ENCODE data around the gene CBLN1. TPM values are rescaled to one million over a fixed set of nuclear protein-coding genes. Genes with fewer than 3 reads are reported as not detected.

The CBLN1 gene
- total RNA-seq, result not detected in 2 replicates

DNA sequence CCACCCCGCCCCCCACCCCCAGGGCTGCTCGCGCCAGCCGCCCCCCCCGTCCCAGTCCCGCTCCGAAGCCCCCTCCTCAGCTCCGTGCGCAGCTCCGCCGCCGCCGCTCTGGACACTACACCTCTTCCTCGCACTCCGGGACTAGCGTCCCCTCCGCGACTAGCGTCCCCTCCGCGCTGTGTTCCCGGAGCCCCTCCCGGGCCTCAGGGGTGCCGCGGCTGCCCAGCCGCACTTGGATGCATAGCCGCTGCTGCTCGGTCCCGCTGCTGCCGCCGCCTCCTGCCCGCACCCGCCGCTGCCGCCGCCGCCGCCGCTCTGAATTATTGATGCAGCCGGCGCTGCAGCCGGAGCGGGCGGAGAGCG lies at the start of gene CBLN1:
Gene CBLN1, minus strand, starts transcription at position 359 of the 363 bp plus-strand sequence. CDS start 373 bp downstream, outside the sequence.
- Mint-ChIP-seq H3K27me3 (ENCODE audit: low read depth) (peaks cover 74% of the 10 kb centered on the region), H3K27ac (no peak within 1 kb of the TSS), H3K36me3 (ENCODE audit: low read depth) (peaks cover 3% of the 10 kb centered on the region), H3K9me3 (no peaks in the 10 kb centered on the region), H3K4me3 (ENCODE audit: low read depth) (peak within 1 kb of the TSS; percentile 66), H3K4me1 (ENCODE audit: low read depth) (peaks cover 5% of the 10 kb centered on the region)
- intact Hi-C loops (cut with micrococcal nuclease), result no loop called here
- DNase-seq (ENCODE audit: low spot score), result no peak

DNA sequence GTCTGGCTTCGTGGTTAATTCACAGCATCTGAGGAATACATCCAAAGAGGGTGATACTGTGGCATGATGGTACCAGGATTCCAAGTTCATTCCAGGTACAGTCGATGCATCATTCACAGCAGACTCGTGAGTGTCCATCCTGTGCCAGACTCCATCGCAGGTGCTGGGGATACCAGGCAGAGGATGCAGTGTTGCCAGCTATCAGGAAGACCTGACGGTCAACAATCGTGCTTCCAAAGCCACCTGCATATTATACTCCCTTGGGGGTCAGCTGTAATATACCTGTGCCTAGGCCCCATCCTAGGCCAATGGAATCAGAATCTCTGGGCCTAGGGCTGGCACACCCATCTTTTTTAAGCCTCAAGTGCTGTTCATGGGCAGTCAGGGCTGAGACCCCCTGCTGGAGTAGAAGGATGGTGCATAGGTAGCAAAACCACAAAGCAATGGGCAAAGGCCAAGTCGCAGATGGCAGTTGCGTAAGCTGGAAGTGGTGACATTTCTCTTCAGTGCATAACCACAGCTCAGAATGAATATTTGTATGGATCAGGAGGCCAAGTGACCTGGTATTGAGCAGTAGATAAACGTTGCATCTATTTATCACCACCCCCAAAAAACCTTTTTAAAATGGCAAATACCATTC lies 49.0 kb upstream of the CBLN1 start:
- no peak for DNase-seq (ENCODE audit: low spot score)
- H3K27ac Mint-ChIP-seq, result no peak overlapping the region
- H3K36me3 Mint-ChIP-seq (ENCODE audit: low read depth), result no peaks in the 10 kb centered on the region

DNA sequence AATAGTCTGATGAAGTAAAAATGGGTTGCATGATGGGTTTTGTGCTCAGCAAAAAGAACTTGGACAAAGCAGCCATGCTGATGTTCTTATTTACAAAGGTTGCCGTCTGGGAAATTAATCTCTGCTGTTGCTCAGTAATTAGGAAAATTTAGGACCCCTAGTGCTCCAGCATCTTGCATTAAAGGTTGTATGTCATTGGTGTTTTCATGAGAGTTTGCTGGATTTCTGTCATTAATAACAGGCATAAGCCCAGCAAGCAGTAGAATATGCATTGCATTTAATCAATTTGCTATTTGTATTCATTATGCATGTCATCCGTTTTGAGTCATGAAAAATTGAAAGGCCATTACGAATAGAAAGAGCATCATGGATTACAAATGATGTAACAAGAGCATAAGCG lies 46.7 kb upstream of the CBLN1 start:
- no peak overlapping the region for H3K27ac Mint-ChIP-seq
- H3K27me3 Mint-ChIP-seq (ENCODE audit: low read depth), result no peaks in the 10 kb centered on the region
- H3K9me3 Mint-ChIP-seq, result no peaks in the 10 kb centered on the region
- intact Hi-C loops (cut with micrococcal nuclease), result no loop called here
- DNase-seq (ENCODE audit: low spot score), result no peak
- no peak overlapping the region for H3K4me3 Mint-ChIP-seq (ENCODE audit: low read depth)
- H3K4me1 Mint-ChIP-seq (ENCODE audit: low read depth), result no peaks in the 10 kb centered on the region
- no peaks in the 10 kb centered on the region for H3K36me3 Mint-ChIP-seq (ENCODE audit: low read depth)

More for the DNA sequence above, 49.0 kb upstream of the CBLN1 start:
- intact Hi-C loops (cut with micrococcal nuclease), result no loop called here
- H3K4me1 Mint-ChIP-seq (ENCODE audit: low read depth), result no peaks in the 10 kb centered on the region
- H3K9me3 Mint-ChIP-seq, result no peaks in the 10 kb centered on the region
- no peak overlapping the region for H3K4me3 Mint-ChIP-seq (ENCODE audit: low read depth)
- no peaks in the 10 kb centered on the region for H3K27me3 Mint-ChIP-seq (ENCODE audit: low read depth)

DNA sequence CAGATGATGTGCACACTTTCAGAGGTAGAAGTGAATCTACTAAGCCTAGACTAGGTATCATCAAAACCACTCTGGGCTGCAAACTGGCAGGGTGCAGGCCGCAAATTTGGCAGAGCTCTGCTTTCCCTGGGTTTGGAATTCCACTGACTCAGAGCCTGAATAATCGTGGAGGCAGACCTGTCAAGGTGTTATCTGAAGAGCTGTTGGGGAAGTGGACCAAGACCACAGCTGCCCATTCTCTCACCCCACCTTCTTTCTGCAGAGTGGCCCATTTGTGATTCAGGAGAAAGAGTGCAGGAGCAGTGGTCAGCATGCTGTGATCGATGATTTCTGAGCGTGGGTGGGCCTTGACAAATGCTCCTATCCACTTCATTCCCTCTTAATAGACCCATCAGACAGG lies 45.8 kb upstream of the CBLN1 start:
- no peak for DNase-seq (ENCODE audit: low spot score)
- no peaks in the 10 kb centered on the region for H3K4me1 Mint-ChIP-seq (ENCODE audit: low read depth)
- intact Hi-C loops (cut with micrococcal nuclease), result no loop called here
- no peaks in the 10 kb centered on the region for H3K36me3 Mint-ChIP-seq (ENCODE audit: low read depth)
- no peak overlapping the region for H3K27ac Mint-ChIP-seq
- H3K4me3 Mint-ChIP-seq (ENCODE audit: low read depth), result no peak overlapping the region
- no peaks in the 10 kb centered on the region for H3K27me3 Mint-ChIP-seq (ENCODE audit: low read depth)
- H3K9me3 Mint-ChIP-seq, result no peaks in the 10 kb centered on the region

DNA sequence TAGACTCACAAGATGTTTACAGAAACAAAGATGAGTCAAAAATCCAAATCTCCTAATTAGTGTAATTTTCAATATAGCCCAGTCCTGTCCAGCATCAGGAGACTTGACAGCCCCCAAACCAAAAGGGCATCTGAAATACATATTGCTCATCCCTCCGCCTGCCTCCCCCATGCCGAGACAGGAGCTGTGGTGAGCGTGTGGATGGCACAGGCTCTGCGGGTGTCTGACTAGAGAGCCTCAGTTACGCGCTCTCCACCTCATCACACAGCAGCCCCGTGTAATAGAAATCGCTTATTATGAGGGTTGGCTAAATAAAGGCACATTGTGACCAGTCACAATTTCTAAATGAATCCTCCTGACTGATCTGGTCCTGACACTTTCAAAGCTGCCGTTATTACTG lies 43.1 kb upstream of the CBLN1 start:
- no peaks in the 10 kb centered on the region for H3K4me1 Mint-ChIP-seq (ENCODE audit: low read depth)
- no peaks in the 10 kb centered on the region for H3K36me3 Mint-ChIP-seq (ENCODE audit: low read depth)
- no peaks in the 10 kb centered on the region for H3K9me3 Mint-ChIP-seq
- H3K27me3 Mint-ChIP-seq (ENCODE audit: low read depth), result no peaks in the 10 kb centered on the region
- DNase-seq (ENCODE audit: low spot score), result no peak
- intact Hi-C loops (cut with micrococcal nuclease), result no loop called here
- H3K27ac Mint-ChIP-seq, result no peak overlapping the region
- H3K4me3 Mint-ChIP-seq (ENCODE audit: low read depth), result no peak overlapping the region

DNA sequence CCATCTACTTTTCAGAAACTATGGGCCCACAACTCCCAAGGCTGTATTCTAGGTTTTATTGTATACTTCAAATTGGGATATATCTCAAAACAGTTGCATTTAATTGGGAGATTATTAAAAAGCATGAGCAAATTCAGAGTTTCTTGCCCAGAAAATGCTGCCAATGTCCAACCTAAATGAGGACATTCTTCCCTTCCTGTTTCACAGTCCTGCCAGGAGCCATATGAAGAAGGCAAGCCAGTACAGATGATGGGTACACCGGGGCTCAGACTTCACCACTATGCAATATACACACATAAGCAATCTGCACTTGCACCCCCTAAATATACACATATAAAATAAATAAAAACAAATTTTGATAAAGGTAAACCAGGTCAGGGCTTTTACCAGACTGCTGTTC lies 34.0 kb upstream of the CBLN1 start:
- Mint-ChIP-seq H3K4me1 (ENCODE audit: low read depth) (no peaks in the 10 kb centered on the region), H3K4me3 (ENCODE audit: low read depth) (no peak overlapping the region), H3K27me3 (ENCODE audit: low read depth) (no peaks in the 10 kb centered on the region), H3K9me3 (no peaks in the 10 kb centered on the region), H3K27ac (no peak overlapping the region), H3K36me3 (ENCODE audit: low read depth) (no peaks in the 10 kb centered on the region)
- intact Hi-C loops (cut with micrococcal nuclease), result no loop called here
- no peak for DNase-seq (ENCODE audit: low spot score)

DNA sequence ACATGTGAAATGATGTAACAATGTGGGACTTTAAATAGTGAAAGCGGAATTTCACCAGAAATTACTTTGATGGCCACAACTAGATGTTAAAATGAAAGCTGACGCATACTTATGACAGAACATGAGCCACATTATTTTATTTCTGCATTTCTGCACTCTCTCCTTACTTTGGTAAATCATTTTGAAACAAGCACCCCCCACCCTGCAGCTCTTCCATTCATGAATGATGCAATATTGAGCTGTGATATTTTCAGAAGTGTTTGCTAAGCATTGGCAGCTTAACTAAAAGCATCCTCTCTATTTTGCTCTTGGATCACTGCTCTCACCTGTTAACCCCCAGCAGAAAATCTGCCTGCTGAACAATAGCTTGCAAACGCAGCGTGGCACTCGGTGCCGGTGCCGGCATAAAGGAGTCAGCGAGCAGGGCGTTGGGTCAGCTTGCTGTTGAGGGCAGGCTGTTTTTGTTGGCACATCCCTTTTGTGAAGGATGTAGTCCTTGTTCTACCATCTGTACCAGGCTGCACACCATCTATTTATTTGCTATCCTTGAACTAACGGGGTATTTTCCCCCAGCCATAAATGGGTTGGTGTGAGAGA lies 30.8 kb upstream of the CBLN1 start:
- H3K27ac Mint-ChIP-seq, result no peak overlapping the region
- no peaks in the 10 kb centered on the region for H3K9me3 Mint-ChIP-seq
- H3K4me3 Mint-ChIP-seq (ENCODE audit: low read depth), result no peak overlapping the region
- no peaks in the 10 kb centered on the region for H3K27me3 Mint-ChIP-seq (ENCODE audit: low read depth)
- DNase-seq (ENCODE audit: low spot score), result no peak
- intact Hi-C loops (cut with micrococcal nuclease), result no loop called here
- no peaks in the 10 kb centered on the region for H3K4me1 Mint-ChIP-seq (ENCODE audit: low read depth)
- H3K36me3 Mint-ChIP-seq (ENCODE audit: low read depth), result no peaks in the 10 kb centered on the region

DNA sequence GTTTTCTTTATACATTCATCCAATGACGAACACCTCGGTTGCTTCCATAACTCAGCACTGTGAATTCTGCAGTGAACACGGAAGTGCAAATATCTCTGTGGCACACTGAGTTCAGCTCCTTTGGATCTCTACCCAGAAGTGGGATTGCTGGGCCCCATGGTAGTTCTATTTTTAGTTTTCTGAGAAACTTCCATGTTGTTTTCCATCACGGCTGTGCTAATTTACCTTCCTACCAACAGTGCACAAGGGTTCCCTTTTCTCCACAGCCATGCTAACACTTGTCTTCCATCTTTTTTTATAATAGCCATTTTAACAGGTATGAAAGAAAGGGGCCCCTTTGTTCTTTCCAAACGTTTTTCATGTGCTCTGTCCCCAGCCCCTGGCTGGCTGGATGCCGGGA lies 30.2 kb upstream of the CBLN1 start:
- H3K9me3 Mint-ChIP-seq, result no peaks in the 10 kb centered on the region
- DNase-seq (ENCODE audit: low spot score), result no peak
- H3K36me3 Mint-ChIP-seq (ENCODE audit: low read depth), result no peaks in the 10 kb centered on the region
- intact Hi-C loops (cut with micrococcal nuclease), result no loop called here
- no peaks in the 10 kb centered on the region for H3K27me3 Mint-ChIP-seq (ENCODE audit: low read depth)
- H3K4me1 Mint-ChIP-seq (ENCODE audit: low read depth), result no peaks in the 10 kb centered on the region
- no peak overlapping the region for H3K4me3 Mint-ChIP-seq (ENCODE audit: low read depth)
- no peak overlapping the region for H3K27ac Mint-ChIP-seq

DNA sequence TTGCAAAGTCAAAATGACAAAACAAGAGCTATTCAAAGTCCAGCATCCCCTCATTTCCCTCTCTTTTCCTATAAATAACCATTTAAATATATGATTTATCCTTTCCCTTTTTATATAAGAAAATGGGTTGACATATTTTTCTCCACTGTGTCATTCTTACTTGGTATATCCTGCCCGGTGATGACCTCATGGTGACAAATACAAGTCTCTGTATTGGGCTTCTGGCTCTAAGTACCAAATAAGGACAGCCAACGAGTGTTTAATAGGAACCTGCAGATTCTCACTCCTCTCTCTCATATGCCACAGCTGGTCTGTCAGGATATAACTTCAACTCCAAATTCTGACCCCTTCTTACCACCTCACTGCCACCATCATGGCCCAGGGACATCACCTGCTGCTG lies 25.5 kb upstream of the CBLN1 start:
- Mint-ChIP-seq H3K4me1 (ENCODE audit: low read depth) (no peaks in the 10 kb centered on the region), H3K4me3 (ENCODE audit: low read depth) (no peak overlapping the region), H3K27ac (no peak overlapping the region), H3K36me3 (ENCODE audit: low read depth) (no peaks in the 10 kb centered on the region), H3K27me3 (ENCODE audit: low read depth) (no peaks in the 10 kb centered on the region), H3K9me3 (no peaks in the 10 kb centered on the region)
- intact Hi-C loops (cut with micrococcal nuclease), result no loop called here
- DNase-seq (ENCODE audit: low spot score), result no peak

DNA sequence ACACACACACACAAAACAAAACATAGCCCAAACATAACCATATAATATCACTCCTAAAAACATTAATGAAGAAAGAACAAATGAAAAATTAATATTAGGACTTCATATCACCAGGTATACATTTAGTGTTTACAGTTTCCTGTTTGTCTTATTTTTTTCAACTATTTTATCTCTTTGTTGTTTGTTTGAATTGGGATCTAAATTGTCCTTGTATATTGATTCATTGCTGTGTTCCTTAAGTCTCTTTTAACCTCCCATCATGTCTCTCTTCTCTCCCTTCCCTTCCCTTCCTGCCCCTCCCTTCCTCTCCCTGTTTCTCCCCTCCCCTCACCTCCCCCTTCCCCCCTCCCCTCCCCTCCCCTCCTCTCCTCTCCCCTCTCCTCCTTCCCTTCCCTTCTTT lies 23.8 kb upstream of the CBLN1 start:
- DNase-seq (ENCODE audit: low spot score), result no peak
- intact Hi-C loops (cut with micrococcal nuclease), result no loop called here
- H3K27me3 Mint-ChIP-seq (ENCODE audit: low read depth), result no peaks in the 10 kb centered on the region
- no peaks in the 10 kb centered on the region for H3K36me3 Mint-ChIP-seq (ENCODE audit: low read depth)
- no peaks in the 10 kb centered on the region for H3K9me3 Mint-ChIP-seq
- H3K4me1 Mint-ChIP-seq (ENCODE audit: low read depth), result no peaks in the 10 kb centered on the region
- no peak overlapping the region for H3K4me3 Mint-ChIP-seq (ENCODE audit: low read depth)
- no peak overlapping the region for H3K27ac Mint-ChIP-seq

DNA sequence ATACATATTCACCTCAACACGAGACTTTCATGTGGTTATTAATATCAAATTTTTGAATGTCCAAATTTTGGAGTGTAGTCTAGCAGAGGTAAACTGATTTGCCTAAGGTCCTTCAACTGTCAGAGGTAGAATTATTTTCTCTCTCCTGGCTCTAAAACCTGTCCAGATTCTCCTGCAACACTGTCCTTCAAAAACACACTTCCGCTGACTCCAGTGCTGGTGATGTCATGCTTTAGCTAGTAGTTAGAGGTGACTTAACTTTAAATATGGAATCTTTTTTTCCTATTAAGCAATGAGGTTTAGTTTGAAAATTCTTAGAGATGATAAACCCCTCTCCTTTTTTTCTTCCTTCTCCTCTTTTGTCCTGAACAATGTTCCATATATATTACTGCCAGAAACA lies 10.8 kb upstream of the CBLN1 start:
- H3K27me3 Mint-ChIP-seq (ENCODE audit: low read depth), result peaks cover 7% of the 10 kb centered on the region
- intact Hi-C loops (cut with micrococcal nuclease), result no loop called here
- no peak for DNase-seq (ENCODE audit: low spot score)
- H3K9me3 Mint-ChIP-seq, result no peaks in the 10 kb centered on the region
- no peaks in the 10 kb centered on the region for H3K36me3 Mint-ChIP-seq (ENCODE audit: low read depth)
- no peak overlapping the region for H3K4me3 Mint-ChIP-seq (ENCODE audit: low read depth)
- H3K4me1 Mint-ChIP-seq (ENCODE audit: low read depth), result no peaks in the 10 kb centered on the region
- no peak overlapping the region for H3K27ac Mint-ChIP-seq

DNA sequence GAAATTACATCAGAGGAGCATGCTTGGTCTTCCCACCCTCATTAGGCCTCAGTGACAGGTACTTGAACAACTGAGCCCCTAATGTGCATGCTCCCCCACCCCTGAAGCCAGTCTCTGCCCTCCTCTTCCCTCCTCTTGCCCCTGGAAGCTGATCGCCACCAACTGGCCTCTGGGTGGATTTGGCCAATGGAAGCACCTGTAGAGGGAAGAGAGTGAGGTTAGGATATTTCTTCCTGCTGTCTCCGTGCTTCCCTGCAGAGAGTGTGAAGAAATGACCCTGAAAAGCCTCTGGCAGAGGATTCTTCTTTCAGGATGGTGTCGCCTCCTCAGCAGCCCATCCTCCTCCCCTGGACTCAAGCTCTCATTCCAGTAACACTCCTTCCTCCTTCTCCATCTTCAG lies 5.9 kb upstream of the CBLN1 start:
- Mint-ChIP-seq H3K4me1 (ENCODE audit: low read depth) (peaks cover 3% of the 10 kb centered on the region), H3K36me3 (ENCODE audit: low read depth) (peaks cover 3% of the 10 kb centered on the region), H3K9me3 (no peaks in the 10 kb centered on the region), H3K27me3 (ENCODE audit: low read depth) (peaks cover 35% of the 10 kb centered on the region), H3K4me3 (ENCODE audit: low read depth) (no peak overlapping the region), H3K27ac (no peak overlapping the region)
- DNase-seq (ENCODE audit: low spot score), result no peak
- intact Hi-C loops (cut with micrococcal nuclease), result no loop called here

DNA sequence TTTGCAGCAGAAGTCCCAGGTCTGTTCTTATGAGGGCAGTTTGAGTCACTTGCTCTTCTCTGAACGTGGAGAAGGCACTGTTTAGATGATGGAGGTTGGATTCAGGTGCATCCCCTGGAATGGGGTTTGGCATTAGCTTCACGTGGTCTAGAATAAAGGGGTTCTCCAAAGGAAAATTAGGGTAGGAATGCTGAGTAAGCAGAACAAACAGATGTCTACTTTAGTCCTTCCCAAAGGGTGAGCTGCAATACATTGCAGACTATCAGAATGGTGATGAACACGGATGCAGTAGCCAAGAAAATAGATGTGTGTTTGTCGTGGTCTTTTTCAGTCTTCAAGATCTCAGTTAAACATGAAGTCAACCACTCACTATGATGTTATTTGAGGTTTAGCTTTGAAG lies 3.3 kb upstream of the CBLN1 start:
- H3K4me3 Mint-ChIP-seq (ENCODE audit: low read depth), result no peak overlapping the region
- H3K9me3 Mint-ChIP-seq, result no peaks in the 10 kb centered on the region
- peaks cover 47% of the 10 kb centered on the region for H3K27me3 Mint-ChIP-seq (ENCODE audit: low read depth)
- peaks cover 3% of the 10 kb centered on the region for H3K36me3 Mint-ChIP-seq (ENCODE audit: low read depth)
- peaks cover 5% of the 10 kb centered on the region for H3K4me1 Mint-ChIP-seq (ENCODE audit: low read depth)
- no peak overlapping the region for H3K27ac Mint-ChIP-seq
- no peak for DNase-seq (ENCODE audit: low spot score)
- intact Hi-C loops (cut with micrococcal nuclease), result no loop called here

All from activated T-helper 2 cell treated with anti-CD3 and anti-CD28 coated beads, Interferon-gamma antibody, Interleukin-2, Interleukin-4, amounts not matched to agents 10 μg/mL and 5 μg/mL and 100 μg/mL, durations not matched to agents 14 hours and 24 hours and 36 hours (primary cell).